PC-3 (cell line): Measurements from ENCODE around the gene AFF3. TPM values are rescaled to one million over a fixed set of nuclear protein-coding genes. Genes with fewer than 3 reads are reported as not detected.

Experiments used
- ATAC-seq: fragments of 200-7000 bp; cut with Tn5 transposase; 2 replicates; pipeline ENCODE4 v1.9.1; 2020; ENCODE audit warnings: mild to moderate bottlenecking, moderate library complexity
- BruUV-seq: library from RNA; stranded (reverse); fragments of 400-500 nt; replicated peaks from 2 replicates; lab custom pipeline; 2021; lab: Mats Ljungman, UMichigan
- CTCF ChIA-PET: fragments of 300-600 bp; sonication (Branson Sonifier 250); formaldehyde crosslinking; loops from one replicate; lab custom pipeline; 2022; ENCODE audit warnings: antibody characterized with exemption; lab: Charles Lee
- POLR2A ChIA-PET: fragments of 300-600 bp; sonication (Branson Sonifier 250); formaldehyde crosslinking; loops from one replicate; lab custom pipeline; 2022; ENCODE audit warnings: antibody characterized with exemption; ENCODE audit not compliant: unreplicated experiment; lab: Charles Lee
- DNase-seq: peaks from one replicate; pipeline ENCODE4 v3.0.0-alpha.2; 2015
- H2AFZ ChIP-seq: fragments of 300-600 bp; sonication (generic); 2 replicates; pipeline ENCODE4 v1.6.0; 2016; ENCODE audit warnings: antibody characterized with exemption, low read length
- H3F3A ChIP-seq: fragments of 300-600 bp; sonication (generic); one replicate; pipeline ENCODE4 v1.6.0; 2017; ENCODE audit warnings: antibody characterized with exemption, low read length, control low read depth, mild to moderate bottlenecking; ENCODE audit not compliant: unreplicated experiment
- H3K27ac ChIP-seq: fragments of 300-600 bp; sonication (generic); 2 replicates; pipeline ENCODE4 v1.5.1; 2016; ENCODE audit warnings: mild to moderate bottlenecking, low read length
- H3K27me3 ChIP-seq: fragments of 300-600 bp; sonication (generic); 2 replicates; pipeline ENCODE4 v1.6.1; 2016; ENCODE audit warnings: low read length, mixed read lengths
- H3K36me3 ChIP-seq: fragments of 300-600 bp; sonication (generic); 2 replicates; pipeline ENCODE4 v1.6.1; 2016; ENCODE audit warnings: low read depth, mixed run types, low read length, mixed read lengths
- H3K4me1 ChIP-seq: fragments of 300-600 bp; sonication (generic); 2 replicates; pipeline ENCODE4 v1.5.1; 2016; ENCODE audit warnings: low read length; ENCODE audit not compliant: insufficient read depth
- H3K4me2 ChIP-seq: fragments of 300-600 bp; sonication (generic); 2 replicates; pipeline ENCODE4 v1.6.0; 2016; ENCODE audit warnings: low read length
- H3K4me3 ChIP-seq: fragments of 300-600 bp; sonication (generic); 2 replicates; pipeline ENCODE4 v1.5.1; 2016; ENCODE audit warnings: mild to moderate bottlenecking, low read length, mixed read lengths
- H3K79me2 ChIP-seq: fragments of 300-600 bp; sonication (generic); 2 replicates; pipeline ENCODE4 v1.6.1; 2017; ENCODE audit warnings: low read length, mixed read lengths
- H3K9ac ChIP-seq: fragments of 300-600 bp; sonication (generic); 2 replicates; pipeline ENCODE4 v1.6.0; 2016; ENCODE audit warnings: mild to moderate bottlenecking, low read length
- H3K9me2 ChIP-seq: fragments of 300-600 bp; sonication (generic); replicated peaks from 2 replicates; pipeline ENCODE4 v1.6.1; 2016; ENCODE audit warnings: mixed run types, low read length, mixed read lengths
- H3K9me3 ChIP-seq: fragments of 300-600 bp; sonication (generic); 2 replicates; pipeline ENCODE4 v1.6.1; 2016; ENCODE audit warnings: low read length, mixed read lengths
- H4K20me1 ChIP-seq: fragments of 300-600 bp; sonication (generic); 2 replicates; pipeline ENCODE4 v1.6.1; 2016; ENCODE audit warnings: low read length, mixed read lengths
- CTCF ChIP-seq: fragments of 300-600 bp; sonication (generic); conservative IDR thresholded peaks from 2 replicates; pipeline ENCODE4 v1.5.1; 2017; ENCODE audit warnings: antibody characterized with exemption, low read depth, mild to moderate bottlenecking, low read length
- EZH2 ChIP-seq: fragments of 300-600 bp; sonication (generic); IDR thresholded peaks from one replicate; pipeline ENCODE4 v1.6.1; 2017; ENCODE audit warnings: antibody characterized with exemption, mild to moderate bottlenecking, low read length; ENCODE audit not compliant: unreplicated experiment
- EZH2phosphoT487 ChIP-seq: fragments of 300-600 bp; sonication (generic); IDR thresholded peaks from 2 replicates; pipeline ENCODE4 v1.6.1; 2018; ENCODE audit warnings: mild to moderate bottlenecking, antibody characterized with exemption, low read length, borderline replicate concordance
- intact Hi-C: fragments of 100-400 bp; cut with micrococcal nuclease; formaldehyde crosslinking; loops from 2 replicates; pipeline ENCODE4 v1.9.0; 2023
- total RNA-seq: library from RNA; depleted of rRNA; stranded (reverse); fragments of >200 nt; gene quantifications from 2 replicates; pipeline ENCODE4 v1.2.3, GENCODE V29; 2014

Gene AFF3
- total RNA-seq, 1 experiment from 2014 or later = 0.04 TPM

GRCh38 chr2:99709229-99709628 lies 433.2 kb downstream of the AFF3 start:
- intact Hi-C loops = no loop called here
- H3K27ac ChIP-seq = no peak overlapping the region
- H4K20me1 ChIP-seq = no peaks in the 10 kb centered on the region
- H3K79me2 ChIP-seq = no peaks in the 10 kb centered on the region
- no peaks in the 10 kb centered on the region for H3K9me3 ChIP-seq
- ChIA-PET POLR2A (interaction anchor here (0.6 kb wide), 1 partner anchor 97 kb away, joined by 3 read pairs; no protein-coding TSS in a partner anchor), CTCF (no interaction called here)
- no peaks in the 10 kb centered on the region for H3F3A ChIP-seq
- no peaks in the 10 kb centered on the region for H3K4me1 ChIP-seq
- no peaks in the 10 kb centered on the region for H3K36me3 ChIP-seq
- DNase-seq (no peak), ATAC-seq (no peak)
- H3K27me3 ChIP-seq = no peaks in the 10 kb centered on the region
- H3K4me3 ChIP-seq = no peak overlapping the region
- TF ChIP-seq CTCF (no peak), EZH2 (no peak), EZH2phosphoT487 (no peak)
- no peak overlapping the region for H2AFZ ChIP-seq
- H3K9me2 ChIP-seq = no peaks in the 10 kb centered on the region
- no peak overlapping the region for H3K4me2 ChIP-seq
- BruUV-seq = no TSS peak
- H3K9ac ChIP-seq = no peak overlapping the region

GRCh38 chr2:99708231-99708630 lies 434.2 kb downstream of the AFF3 start:
- no peak for ATAC-seq

More at GRCh38 chr2:99708231-99708630, 434.2 kb downstream of the AFF3 start:
- H3K27me3 ChIP-seq = no peaks in the 10 kb centered on the region
- no peak overlapping the region for H3K4me3 ChIP-seq
- H3K9me2 ChIP-seq = no peaks in the 10 kb centered on the region
- DNase-seq = no peak
- no peak for TF ChIP-seq EZH2phosphoT487
- no peak for TF ChIP-seq CTCF
- no peak for TF ChIP-seq EZH2
- no peak overlapping the region for H3K9ac ChIP-seq
- ChIA-PET CTCF (no interaction called here), POLR2A (no interaction called here)
- no peaks in the 10 kb centered on the region for H4K20me1 ChIP-seq
- no peaks in the 10 kb centered on the region for H3K79me2 ChIP-seq
- no TSS peak for BruUV-seq
- H3K4me1 ChIP-seq = no peaks in the 10 kb centered on the region
- H3K4me2 ChIP-seq = no peak overlapping the region
- H3F3A ChIP-seq = no peaks in the 10 kb centered on the region
- H3K9me3 ChIP-seq = no peaks in the 10 kb centered on the region
- no peak overlapping the region for H3K27ac ChIP-seq
- intact Hi-C loops = no loop called here
- H2AFZ ChIP-seq = no peak overlapping the region
- H3K36me3 ChIP-seq = no peaks in the 10 kb centered on the region
